ENCODE data around the gene PRSS58. TPM values are rescaled to one million over a fixed set of nuclear protein-coding genes. Genes with fewer than 3 reads are reported as not detected.

PRSS58 gene, protein sequence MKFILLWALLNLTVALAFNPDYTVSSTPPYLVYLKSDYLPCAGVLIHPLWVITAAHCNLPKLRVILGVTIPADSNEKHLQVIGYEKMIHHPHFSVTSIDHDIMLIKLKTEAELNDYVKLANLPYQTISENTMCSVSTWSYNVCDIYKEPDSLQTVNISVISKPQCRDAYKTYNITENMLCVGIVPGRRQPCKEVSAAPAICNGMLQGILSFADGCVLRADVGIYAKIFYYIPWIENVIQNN
- not detected in 2 replicates for total RNA-seq

DNA sequence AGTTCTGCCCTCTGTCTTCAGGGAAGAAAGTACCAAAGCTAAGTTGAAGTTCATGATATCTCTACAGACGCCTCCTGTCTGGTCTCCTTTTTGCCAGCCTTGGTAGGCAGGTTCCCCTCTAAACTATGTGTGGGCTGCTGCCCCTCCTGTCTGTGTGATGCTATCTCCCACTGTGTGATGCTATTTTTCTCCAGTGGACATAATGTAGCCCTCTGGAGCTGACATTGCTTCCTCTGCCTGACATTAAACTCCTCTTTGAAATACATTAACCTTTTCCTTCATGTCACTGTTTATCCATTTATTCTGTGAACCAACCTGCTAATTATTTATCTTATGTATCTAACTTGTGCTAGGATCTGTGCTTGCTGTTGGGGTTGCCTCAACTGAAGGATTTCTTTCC, at the start of gene PRSS58:
Gene PRSS58, minus strand, starts transcription at position 101 of the 400 bp plus-strand sequence. CDS start 351 bp downstream, outside the sequence.

Other genes with a start within 250 kb of the PRSS58 start
- not detected in 2 replicates for gene MGAM2, start 146.3 kb downstream of the PRSS58 start, total RNA-seq

Data from pericardium fibroblast (primary cell).